NB4 (cell line): Measurements from ENCODE around the gene BHLHA15.

Experiments
- TF ChIP-seq, protein P1 (sequence below): IDR thresholded peaks from one replicate; pipeline ENCODE4 v1.5.1; 2012; ENCODE audit warnings: low read depth, low read length
- TF ChIP-seq, protein P2 (sequence below): IDR thresholded peaks from 2 replicates; pipeline ENCODE4 v1.6.1; 2011; ENCODE audit warnings: low read depth, low read length

DNA sequence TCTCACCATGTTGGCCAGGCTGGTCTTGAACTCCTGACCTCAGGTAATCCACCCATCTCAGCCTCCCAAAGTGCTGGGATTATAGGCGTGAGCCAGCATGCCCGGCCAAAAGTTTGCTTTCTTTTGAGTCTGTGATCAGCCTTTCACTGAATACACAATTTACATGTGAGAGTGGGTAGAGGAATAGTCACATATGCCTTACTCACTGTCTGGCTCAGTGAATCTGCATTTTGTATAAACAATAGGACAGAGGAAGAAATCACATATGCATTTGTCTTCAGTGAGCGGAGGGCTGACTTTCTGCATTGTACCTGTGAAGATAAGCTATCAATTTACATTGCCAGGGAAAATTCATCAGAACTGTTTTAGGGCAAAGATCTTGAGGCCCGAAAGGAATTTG is 43.3 kb downstream of the BHLHA15 start:
- TF ChIP-seq, protein P1, sequence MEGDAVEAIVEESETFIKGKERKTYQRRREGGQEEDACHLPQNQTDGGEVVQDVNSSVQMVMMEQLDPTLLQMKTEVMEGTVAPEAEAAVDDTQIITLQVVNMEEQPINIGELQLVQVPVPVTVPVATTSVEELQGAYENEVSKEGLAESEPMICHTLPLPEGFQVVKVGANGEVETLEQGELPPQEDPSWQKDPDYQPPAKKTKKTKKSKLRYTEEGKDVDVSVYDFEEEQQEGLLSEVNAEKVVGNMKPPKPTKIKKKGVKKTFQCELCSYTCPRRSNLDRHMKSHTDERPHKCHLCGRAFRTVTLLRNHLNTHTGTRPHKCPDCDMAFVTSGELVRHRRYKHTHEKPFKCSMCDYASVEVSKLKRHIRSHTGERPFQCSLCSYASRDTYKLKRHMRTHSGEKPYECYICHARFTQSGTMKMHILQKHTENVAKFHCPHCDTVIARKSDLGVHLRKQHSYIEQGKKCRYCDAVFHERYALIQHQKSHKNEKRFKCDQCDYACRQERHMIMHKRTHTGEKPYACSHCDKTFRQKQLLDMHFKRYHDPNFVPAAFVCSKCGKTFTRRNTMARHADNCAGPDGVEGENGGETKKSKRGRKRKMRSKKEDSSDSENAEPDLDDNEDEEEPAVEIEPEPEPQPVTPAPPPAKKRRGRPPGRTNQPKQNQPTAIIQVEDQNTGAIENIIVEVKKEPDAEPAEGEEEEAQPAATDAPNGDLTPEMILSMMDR = no peak
- TF ChIP-seq, protein P2, sequence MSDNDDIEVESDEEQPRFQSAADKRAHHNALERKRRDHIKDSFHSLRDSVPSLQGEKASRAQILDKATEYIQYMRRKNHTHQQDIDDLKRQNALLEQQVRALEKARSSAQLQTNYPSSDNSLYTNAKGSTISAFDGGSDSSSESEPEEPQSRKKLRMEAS = no peak
